Stimulated activated CD8-positive, alpha-beta memory T cell treated with anti-CD3 and anti-CD28 coated beads, Interleukin-4, amount 100 ng/mL, for 48 hours (primary cell): ENCODE data around the gene P4HA3.
A peak's percentile ranks its signal among the peaks of the same experiment; 100 is the strongest.
"Not testable (repeated sequence)": the region's sequence is repeated elsewhere in the genome, so short reads cannot be mapped to it uniquely, and the experiment has no call there.

Experiments used
- DNase-seq: peaks from one replicate; pipeline ENCODE4 v3.0.0-alpha.2; 2020

P4HA3 gene

GRCh38 chr11:74311352-74311926, at the start of gene P4HA3:
Gene P4HA3 (minus strand): TSS chr11:74311640. CDS start chr11:74311611, 29 bp downstream.
- peak; percentile 79 for DNase-seq

- DNase-seq: no peak
Observed at GRCh38 chr11:74357449-74357848, 46.0 kb upstream of the P4HA3 start.

GRCh38 chr11:74355626-74356025, 44.2 kb upstream of the P4HA3 start:
- DNase-seq: no peak

- no peak for DNase-seq
Observed at GRCh38 chr11:74354036-74354435, 42.6 kb upstream of the P4HA3 start.

- DNase-seq: no peak
Observed at GRCh38 chr11:74347381-74347780, 35.9 kb upstream of the P4HA3 start.

GRCh38 chr11:74345420-74345819, 34.0 kb upstream of the P4HA3 start:
- DNase-seq: no peak

- DNase-seq: no peak
Observed at GRCh38 chr11:74341921-74342320, 30.5 kb upstream of the P4HA3 start.

GRCh38 chr11:74339619-74340018, 28.2 kb upstream of the P4HA3 start:
- DNase-seq: no peak

GRCh38 chr11:74338963-74339362, 27.5 kb upstream of the P4HA3 start:
- DNase-seq: no peak

- DNase-seq: no peak
Observed at GRCh38 chr11:74333193-74333592, 21.8 kb upstream of the P4HA3 start.

- DNase-seq: no peak
Observed at GRCh38 chr11:74332291-74332690, 20.9 kb upstream of the P4HA3 start.

- not testable (repeated sequence) for DNase-seq
Observed at GRCh38 chr11:74331000-74331399, 19.6 kb upstream of the P4HA3 start.

- DNase-seq: no peak
Observed at GRCh38 chr11:74330075-74330858, 18.8 kb upstream of the P4HA3 start.

- no peak for DNase-seq
Observed at GRCh38 chr11:74327076-74327475, 15.6 kb upstream of the P4HA3 start.

- no peak for DNase-seq
Observed at GRCh38 chr11:74326665-74327064, 15.2 kb upstream of the P4HA3 start.

- DNase-seq: no peak
Observed at GRCh38 chr11:74325649-74326645, 14.5 kb upstream of the P4HA3 start.

- no peak for DNase-seq
Observed at GRCh38 chr11:74322667-74323066, 11.2 kb upstream of the P4HA3 start.

GRCh38 chr11:74321487-74322188, 10.2 kb upstream of the P4HA3 start:
- peak; percentile 42 for DNase-seq

- no peak for DNase-seq
Observed at GRCh38 chr11:74320538-74320937, 9.1 kb upstream of the P4HA3 start.

GRCh38 chr11:74319139-74319816, 7.8 kb upstream of the P4HA3 start:
- no peak for DNase-seq

GRCh38 chr11:74318241-74318932, 6.9 kb upstream of the P4HA3 start:
- no peak for DNase-seq
